GM15510 (cell line): ENCODE data around the gene RASSF6.

Experiments used
- POLR2A ChIP-seq: IDR thresholded peaks from 3 replicates; pipeline ENCODE4 v1.6.1; 2011; ENCODE audit warnings: borderline replicate concordance; ENCODE audit not compliant: insufficient read length; ENCODE audit errors: extremely low read depth

Gene RASSF6

DNA sequence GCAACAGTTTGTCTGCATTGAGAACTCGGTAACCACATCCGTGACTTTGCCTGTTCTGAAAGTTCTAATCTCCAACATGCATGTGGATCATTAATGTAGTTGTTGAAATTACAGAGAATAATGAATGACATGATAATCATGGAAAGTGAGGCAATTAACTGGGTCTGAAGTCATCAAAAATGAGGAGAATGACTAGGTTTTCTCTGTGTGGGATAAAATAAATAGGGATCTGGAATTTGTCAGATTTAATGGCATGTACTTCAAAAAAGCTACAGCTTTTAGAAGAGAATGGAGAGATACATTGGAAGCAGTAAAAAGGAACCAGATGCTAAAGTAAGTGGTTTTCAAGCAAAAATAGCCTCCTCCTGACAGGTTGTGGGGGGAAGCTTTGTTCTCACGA, 79.4 kb downstream of the RASSF6 start:
- TF ChIP-seq POLR2A, result no peak

GRCh38 chr4:73539386-73539785, 80.8 kb downstream of the RASSF6 start:
- no peak for TF ChIP-seq POLR2A

GRCh38 chr4:73538162-73538561, 82.1 kb downstream of the RASSF6 start:
- TF ChIP-seq POLR2A, result no peak

DNA sequence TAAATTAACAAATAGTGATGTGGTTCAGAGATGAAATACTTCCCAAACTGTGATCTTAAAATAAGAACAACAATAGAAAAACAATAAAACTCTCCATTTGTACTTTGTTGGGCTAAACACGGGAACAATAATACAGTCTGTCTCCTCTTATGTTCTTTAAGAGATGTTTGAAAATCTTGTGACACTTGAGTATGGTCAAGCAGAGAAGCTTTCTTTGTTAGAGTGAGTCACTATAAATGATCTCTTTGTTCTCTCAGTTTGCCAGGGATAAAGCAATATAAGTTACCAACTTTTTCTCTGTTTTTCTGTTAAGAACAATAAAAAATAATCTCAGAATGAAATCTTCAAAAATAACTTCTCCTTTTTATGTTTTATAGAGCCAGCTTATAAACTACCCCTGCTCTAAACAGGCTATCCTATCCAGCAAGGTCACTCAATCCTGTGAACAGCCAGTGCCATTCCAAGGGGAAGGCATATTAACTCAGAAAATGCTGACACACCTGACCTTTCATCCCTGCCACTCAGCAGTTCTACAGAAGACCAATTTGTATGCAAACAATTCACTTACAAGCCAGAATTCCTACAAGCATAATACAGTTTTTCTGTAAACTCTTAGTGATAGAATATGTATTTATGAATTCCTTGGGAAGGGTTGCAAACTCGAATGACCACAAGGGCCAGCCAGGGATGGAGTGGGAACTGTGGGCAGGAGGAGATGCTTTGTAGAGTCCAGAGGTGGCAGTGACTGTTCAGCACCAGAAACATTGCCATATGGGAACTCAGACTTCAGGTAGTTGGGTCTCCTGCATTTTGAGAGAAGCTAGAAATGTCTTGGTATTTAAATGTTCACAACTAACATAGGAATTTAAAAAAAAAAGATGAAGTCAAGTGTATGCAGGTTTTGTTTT, 86.5 kb downstream of the RASSF6 start:
- no peak for TF ChIP-seq POLR2A

- no peak for TF ChIP-seq POLR2A
Measured at GRCh38 chr4:73528171-73528570, 92.1 kb downstream of the RASSF6 start.

DNA sequence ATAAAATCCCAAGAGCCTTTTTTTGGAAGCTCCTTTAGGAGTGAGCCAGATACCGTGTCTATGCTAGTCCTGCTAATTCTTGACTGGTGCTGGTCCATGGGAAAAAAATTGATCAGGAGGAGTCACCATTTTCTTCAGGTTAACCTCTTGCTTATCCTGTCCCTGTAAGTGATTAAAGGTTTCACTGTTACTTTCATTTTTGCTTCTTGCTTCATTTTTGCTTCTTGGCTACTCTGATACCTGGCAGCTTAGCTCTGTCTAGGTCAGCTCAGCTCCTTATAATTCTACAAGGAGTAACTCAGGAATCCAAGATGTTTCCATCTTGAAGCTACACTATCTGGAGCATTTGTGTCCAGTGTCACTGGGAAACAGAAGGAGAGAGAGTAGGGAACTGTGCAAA, 93.0 kb downstream of the RASSF6 start:
- TF ChIP-seq POLR2A, result no peak

DNA sequence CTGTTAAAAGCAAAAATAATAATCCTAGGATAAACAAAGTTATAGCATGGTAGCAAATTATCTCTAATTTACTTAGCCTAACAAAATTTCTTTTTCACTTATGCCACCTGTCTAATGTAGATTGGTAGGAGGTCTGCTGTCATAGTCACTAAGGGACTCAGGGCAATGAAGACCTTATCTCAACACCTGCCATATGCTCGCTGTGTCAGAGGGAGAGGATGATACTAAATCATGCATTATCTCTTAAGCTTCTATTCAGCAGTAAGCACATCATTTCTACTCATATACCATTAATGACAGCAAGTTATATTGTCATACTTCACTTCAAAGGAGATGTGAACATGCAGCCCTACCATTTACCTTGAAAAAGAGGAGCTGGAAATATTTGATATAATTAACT, 94.6 kb downstream of the RASSF6 start:
- no peak for TF ChIP-seq POLR2A

DNA sequence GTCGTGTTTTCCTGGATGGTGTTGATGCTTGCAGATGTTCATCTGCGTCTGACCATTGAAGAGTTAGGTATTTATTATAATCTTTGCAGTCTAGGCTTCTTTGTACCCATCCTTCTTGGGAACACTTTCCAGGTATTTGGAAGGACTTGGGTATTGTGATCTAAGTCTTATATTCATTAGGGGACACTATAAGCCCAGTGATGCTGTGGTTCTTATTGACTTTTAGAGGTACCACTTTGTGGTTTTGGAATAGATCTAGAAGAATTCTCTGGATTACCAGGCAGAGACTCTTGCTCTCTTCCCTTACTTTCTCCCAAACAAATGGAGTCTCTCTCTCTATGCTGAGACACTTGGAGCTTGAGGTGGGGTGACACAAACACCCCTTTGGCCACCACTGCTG, 97.1 kb downstream of the RASSF6 start:
- no peak for TF ChIP-seq POLR2A
